GM19035 (cell line): Measurements from ENCODE around the gene ARL15.
"Not testable (repeated sequence)": the region's sequence is repeated elsewhere in the genome, so short reads cannot be mapped to it uniquely, and the experiment has no call there.

ENCODE experiments used
- ATAC-seq: cut with Tn5 transposase; IDR thresholded peaks from one replicate; pipeline ENCODE4 v1.9.1; 2021; ENCODE audit not compliant: unreplicated experiment

ARL15 gene

GRCh38 chr5:53997736-53998627 lies 312.4 kb downstream of the ARL15 start:
- ATAC-seq = no peak

- ATAC-seq = no peak
These were observed 314.4 kb downstream of the ARL15 start for GRCh38 chr5:53996008-53996407.

- ATAC-seq = no peak
These were observed 316.2 kb downstream of the ARL15 start for GRCh38 chr5:53994148-53994547.

GRCh38 chr5:53991942-53992341 lies 318.4 kb downstream of the ARL15 start:
- ATAC-seq = no peak

DNA sequence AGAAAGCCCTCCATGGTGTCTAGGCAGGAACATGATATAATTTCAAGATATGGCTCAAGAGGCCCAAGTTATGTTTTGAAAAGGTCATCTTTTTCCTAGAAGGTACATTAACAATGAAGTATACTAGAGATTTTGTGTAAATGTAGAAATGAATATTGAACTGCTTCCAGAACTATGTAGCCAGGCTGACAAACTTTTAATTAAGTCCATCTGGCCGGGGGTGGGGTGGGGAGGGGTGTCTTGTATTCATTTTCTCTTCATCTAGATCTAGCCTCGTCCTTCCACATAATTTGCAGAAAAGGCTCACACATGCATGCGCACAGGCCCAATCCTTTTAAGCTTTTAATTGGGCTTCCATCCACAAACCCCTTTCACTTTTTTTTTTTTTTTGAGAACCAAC lies 323.3 kb downstream of the ARL15 start:
- no peak for ATAC-seq

GRCh38 chr5:53985796-53986195 lies 324.6 kb downstream of the ARL15 start:
- ATAC-seq = no peak

DNA sequence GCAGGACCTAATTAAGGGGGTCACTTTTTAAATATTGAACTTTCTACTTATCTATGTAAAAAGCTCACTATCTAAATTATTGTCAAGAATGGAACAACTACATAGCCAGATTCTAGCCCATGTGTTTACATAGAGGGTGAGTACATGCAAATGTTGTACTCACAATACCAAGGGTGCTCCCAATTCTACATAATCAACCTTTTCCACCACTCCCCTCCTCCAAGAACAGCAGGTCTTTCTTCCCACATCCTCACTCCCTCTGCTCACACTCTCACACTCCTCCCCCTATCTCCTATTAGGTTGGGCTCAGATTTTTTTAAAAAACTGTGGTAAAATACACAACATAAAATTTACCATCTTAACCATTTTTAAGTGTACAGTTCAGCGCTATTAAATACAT lies 325.4 kb downstream of the ARL15 start:
- no peak for ATAC-seq

DNA sequence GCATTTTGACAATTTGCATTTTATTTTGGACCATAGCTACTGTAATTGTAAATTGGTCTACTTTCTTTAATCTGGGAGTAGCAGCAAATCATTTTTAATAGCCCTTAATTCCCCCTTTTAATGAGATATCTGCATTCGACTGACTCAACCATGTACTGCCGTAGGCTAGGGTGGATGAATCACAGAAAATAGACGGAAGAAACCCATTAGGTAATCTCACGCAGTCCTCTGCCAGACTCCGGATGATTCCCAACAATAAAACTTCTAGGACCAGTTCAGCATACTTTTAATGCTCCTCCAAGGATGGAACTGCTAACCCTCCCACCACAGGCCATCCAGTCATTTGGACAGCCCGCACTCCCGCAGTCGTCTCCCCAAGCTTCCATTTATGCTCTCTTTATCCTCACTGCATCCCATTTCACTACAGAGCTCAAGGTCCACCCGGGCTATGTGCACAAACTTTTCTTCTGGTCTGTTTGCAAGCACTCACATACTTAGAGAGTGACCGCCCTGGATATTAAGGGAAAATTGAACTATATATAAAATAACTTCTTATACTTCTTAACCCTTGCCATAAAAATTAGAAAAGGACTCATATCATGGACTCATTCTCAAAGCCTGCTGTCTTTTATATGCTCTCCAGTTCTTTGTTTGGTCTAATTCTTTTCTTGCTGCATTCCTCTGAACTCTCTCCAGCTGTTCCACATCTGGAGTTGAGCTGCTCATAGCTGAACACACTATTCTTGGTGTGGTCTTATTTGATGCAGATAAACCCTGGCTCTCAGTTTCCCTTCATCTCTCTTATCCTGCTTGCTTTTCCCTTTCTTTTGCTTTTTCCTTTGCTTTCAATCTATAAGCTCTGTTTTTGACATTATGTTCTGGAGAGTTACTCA lies 326.6 kb downstream of the ARL15 start:
- ATAC-seq = no peak

- not testable (repeated sequence) for ATAC-seq
These were observed 328.1 kb downstream of the ARL15 start for GRCh38 chr5:53982319-53982718.

GRCh38 chr5:53980061-53980460 lies 330.3 kb downstream of the ARL15 start:
- ATAC-seq = no peak

GRCh38 chr5:53974021-53974420 lies 336.4 kb downstream of the ARL15 start:
- no peak for ATAC-seq

DNA sequence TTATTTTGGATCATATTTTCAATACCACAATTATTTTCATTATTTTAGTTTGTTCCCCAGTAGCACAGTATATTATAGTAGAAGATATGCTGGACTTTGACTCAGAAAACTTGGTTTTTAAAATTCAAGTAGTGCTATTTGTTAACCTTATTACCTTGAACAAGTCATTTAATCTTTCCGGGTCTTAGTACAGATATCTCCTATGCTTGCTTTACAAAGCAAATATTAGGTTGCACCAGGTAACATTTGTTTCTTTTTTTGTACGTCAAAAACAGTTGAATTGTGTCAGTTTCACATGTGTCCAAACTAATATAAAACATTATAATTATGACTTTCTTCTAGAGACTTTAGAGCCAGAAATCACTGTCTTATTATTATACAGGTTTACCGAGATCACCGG lies 338.1 kb downstream of the ARL15 start:
- ATAC-seq = no peak

DNA sequence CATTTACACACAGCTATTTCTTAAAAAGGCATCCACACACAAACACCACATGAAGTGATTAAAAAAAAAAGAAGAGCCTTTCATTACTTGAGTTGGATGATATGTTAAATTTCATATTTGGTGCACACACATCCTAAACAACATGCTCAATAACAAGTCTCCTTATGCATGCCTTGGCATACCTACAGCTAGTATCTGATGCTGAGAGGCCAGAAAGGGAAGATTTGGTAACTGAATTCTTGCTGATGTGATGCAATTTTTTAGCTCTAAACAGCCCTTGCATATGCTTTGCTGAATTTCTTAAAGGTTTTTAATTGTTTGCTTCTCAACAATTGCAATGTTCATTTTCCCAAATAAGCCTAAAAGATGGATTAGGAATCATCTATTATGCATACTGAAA lies 338.8 kb downstream of the ARL15 start:
- no peak for ATAC-seq

- ATAC-seq = no peak
These were observed 339.2 kb downstream of the ARL15 start for GRCh38 chr5:53971131-53971530.

DNA sequence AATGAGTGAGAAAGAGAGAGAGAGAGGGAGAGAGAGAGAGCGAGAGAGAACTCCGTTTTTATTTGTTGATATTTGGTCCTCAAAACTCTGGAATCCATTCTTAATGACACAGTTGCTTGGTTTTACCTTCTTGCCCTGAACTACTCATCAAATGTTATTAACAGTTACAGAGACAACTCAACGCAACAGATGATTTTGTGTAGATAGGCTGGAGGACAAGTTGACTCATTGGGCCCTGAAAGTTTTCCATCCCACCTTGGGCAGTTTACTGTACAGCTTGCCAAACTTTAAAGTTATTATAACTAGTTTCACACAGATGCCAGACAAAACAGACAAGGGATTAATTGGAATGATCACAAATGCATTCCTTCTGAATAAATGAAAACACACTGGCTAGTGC lies 339.9 kb downstream of the ARL15 start:
- no peak for ATAC-seq

- no peak for ATAC-seq
These were observed 341.1 kb downstream of the ARL15 start for GRCh38 chr5:53969176-53969730.

DNA sequence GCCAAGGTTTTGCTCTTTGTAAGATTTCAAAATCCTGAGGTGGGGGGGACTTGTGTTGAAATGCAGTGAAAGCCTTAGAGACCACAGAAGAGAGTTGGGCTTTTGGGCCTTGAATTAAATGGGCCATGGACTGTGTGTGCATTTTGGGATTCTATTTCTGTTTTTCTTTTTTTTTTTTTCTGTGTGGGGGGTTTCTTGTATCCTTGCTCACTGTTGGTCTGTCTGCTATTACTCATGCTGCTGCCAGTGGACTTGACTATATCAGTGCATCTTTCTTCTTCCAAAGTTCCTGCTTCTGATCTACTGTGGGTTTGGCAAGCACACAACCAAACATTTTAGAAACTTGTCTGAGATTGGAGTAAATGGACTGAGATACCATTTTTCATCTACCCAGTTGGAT lies 344.9 kb downstream of the ARL15 start:
- no peak for ATAC-seq

- no peak for ATAC-seq
These were observed 346.4 kb downstream of the ARL15 start for GRCh38 chr5:53963958-53964357.

DNA sequence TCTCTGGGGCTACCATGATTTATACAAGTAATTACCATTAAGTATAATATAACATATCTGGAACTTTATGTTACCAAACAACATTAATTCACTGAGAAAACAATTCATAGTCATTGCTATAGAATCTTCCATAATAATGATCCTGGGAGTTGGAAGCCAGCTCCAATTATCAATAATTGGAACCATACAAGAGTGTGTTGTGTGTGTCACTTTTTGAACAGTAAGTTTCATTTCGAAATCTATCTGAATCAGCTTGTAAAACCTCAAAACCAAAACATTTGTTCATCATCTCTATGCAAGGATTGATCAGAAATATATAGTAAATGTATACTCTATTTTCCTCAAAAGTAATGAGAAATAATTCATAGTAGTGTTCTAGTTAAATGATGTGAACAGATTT lies 348.1 kb downstream of the ARL15 start:
- no peak for ATAC-seq

- no peak for ATAC-seq
These were observed 353.7 kb downstream of the ARL15 start for GRCh38 chr5:53956632-53957031.

GRCh38 chr5:53956196-53956595 lies 354.2 kb downstream of the ARL15 start:
- no peak for ATAC-seq

GRCh38 chr5:53950621-53951020 lies 359.8 kb downstream of the ARL15 start:
- ATAC-seq = no peak
